CD1c-positive myeloid dendritic cell (primary cell): ENCODE data around the gene MCC.

Experiments used
- DNase-seq: peaks from one replicate; pipeline ENCODE4 v3.0.0-alpha.2; 2016; ENCODE audit errors: extremely low spot score

MCC gene

DNA sequence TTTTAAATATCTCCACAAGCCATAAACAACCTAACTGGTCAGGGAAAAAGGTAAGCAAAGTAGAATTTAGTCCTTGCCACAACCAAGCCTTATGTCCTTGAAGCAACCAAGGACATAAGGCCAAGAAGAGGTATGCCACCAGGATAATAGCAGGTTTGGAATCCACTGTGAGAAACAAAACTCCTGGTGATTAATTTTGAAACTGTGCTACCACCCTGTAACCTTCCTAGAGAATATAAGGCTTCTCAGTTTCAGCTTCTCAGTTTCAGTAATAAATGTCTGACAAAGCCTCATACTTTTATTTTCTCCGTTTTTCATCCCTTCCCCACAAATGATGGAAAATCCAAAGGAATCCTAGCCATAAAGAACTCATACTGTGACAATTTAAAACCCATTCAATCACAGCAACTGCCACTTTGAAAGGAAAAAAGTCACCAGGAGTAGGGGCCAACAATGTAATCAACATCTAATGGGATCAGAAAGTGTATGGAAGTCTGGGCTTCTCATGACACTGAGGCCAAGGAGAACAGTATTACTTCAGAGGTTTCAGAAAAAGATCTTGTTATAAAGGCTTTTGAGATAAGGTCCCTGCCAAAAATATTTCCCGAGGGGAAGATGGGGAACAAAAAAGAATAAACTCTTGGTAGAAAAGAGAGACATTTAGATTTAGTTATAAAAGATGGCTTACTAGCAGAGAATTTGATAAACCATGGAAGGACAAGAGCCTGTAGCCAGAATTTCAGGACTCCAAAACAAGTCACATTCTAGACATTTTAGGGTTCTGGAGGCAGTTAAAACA is 242.6 kb downstream of the MCC start:
- no peak for DNase-seq

DNA sequence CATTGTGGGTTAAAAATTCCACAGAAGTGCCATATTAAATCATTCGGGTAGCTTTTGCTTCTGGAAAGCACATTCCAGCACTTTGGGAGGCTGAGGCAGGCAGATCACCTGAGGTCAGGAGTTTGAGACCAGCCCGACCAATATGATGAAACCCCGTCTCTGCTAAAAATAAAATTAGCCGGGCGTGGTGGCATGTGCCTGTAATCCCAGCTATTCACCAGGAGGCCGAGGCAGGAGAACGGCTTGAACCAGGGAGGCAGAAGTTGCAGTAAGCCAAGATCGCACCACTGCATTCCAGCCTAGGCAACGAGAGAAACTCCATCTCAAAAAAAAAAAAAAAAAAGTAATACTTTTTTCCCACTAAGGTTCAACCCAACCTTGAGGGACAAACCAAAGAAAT is 243.3 kb downstream of the MCC start:
- no peak for DNase-seq

DNA sequence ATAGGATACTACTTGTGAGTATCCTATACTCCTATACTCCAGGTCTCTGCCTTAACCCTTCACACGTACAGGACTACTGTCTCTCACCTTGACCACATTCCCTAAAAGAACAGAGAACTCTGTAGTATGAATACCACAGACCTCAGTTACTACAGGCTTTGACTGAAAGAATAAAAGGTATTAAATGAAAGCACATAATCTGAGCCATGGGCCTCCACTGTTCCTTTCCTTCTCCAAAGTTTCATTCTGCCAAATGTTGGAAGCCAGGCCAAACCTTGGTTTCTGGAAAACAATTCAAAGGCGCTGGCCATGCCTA is 244.9 kb downstream of the MCC start:
- no peak for DNase-seq

DNA sequence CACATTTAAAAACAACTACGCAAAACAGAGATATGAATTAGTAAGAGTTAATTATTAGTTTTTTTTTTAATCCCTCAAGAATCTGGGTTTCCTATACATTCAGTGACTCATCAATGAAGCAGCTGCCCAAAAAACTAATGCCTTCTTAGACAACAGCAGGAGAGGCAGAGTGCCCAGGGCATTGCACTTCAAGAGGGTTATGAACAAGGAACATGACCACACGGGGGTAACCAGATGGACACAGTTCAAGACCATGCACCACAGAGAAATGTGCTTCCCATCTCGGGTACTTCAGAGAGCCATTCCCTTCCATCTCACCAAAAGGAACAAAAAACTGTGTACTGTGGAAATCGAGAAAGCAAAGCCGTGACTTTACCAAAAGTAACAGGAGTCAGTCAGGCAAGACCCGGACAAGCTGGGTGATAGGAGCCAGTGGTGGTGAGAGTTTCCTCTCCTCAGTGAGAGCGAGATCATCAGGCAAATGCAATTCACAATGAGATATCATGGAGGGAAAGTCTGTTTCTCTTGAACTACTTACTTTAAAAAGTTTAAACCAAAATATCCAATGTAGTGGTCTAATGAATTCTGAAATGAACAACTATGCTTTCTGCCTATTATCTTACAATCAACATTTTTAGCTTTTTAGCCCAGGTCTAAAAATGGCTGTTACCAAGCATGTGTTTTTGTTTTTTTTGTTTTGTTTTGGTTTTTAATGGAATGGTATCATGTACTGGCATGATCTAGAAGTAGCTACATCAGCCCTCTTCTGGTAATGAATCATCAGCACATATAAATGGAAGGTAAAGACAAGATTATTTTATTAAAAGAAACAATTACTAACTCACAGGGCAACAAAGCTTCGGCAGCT is 245.5 kb downstream of the MCC start:
- no peak for DNase-seq

DNA sequence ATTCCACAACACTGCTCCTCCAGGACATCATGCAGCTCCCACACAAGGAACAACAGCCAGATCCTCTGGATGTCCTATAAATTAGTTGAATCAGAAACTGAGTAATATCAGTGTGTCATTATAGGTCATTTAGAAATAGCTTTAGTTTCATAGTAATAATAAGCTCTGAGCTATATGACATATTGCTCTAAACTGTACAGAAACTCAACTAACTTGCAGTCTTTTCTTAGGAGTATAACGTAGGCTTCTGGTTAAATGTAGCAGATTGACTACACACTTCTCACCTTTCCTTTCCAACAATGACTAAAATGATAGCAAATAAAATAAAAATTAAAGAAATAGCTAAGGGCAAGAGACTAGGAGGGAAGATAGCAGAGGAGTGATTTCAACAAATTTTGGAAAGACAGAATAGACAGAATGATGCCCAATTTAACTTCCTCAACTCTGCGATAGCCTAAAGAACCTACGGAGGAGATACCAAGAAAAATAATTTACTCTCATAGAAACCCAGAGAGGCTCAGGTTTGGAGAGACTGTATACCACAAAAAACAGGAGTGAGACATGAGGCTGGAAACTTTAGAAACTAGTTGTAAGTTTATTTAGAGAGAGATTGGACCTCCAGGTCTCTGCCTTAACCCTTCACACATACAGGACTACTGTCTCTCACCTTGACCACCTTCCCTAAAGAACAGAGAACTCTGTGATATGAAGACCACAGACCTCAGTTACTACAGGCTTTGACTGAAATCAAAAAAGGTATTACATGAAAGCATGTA is 247.1 kb downstream of the MCC start:
- DNase-seq, result no peak

DNA sequence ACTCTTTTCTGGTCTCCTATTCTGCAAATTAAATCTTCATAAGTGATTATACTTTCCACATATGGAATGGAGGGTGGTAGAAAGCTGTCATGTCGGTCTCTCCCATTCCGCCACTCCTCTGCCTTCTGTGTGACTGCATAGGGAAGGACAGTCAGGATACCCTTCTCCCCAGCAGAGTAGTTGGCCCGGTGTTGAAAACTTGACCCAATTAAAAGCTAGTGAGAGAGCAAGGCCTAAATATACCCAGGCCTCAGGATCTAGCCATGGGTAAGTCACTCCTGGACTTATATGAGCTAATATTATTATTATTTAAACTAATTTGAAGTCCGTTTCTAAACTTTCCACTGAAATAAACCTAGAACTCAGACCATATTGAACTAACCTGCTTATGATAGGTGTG is 248.2 kb downstream of the MCC start:
- DNase-seq, result no peak

DNA sequence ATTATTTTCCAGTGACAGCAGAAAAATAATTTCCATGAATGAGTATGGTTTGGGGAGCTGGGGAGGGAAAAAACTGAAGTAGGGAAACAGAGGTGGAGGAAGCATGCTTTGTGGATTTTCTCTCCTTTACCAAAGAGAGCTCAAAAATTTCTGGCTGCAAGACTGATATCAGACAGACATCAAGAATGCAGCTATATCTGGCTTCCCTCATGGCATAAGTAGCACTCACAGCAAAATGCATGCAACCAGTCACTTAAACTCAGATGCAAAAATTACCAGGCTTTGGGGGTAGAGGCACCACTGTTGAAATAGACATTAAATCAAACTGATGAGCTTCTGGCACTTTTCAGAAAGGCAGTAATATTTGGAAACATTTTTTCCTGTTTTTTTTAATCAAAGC is 250.4 kb downstream of the MCC start:
- no peak for DNase-seq

DNA sequence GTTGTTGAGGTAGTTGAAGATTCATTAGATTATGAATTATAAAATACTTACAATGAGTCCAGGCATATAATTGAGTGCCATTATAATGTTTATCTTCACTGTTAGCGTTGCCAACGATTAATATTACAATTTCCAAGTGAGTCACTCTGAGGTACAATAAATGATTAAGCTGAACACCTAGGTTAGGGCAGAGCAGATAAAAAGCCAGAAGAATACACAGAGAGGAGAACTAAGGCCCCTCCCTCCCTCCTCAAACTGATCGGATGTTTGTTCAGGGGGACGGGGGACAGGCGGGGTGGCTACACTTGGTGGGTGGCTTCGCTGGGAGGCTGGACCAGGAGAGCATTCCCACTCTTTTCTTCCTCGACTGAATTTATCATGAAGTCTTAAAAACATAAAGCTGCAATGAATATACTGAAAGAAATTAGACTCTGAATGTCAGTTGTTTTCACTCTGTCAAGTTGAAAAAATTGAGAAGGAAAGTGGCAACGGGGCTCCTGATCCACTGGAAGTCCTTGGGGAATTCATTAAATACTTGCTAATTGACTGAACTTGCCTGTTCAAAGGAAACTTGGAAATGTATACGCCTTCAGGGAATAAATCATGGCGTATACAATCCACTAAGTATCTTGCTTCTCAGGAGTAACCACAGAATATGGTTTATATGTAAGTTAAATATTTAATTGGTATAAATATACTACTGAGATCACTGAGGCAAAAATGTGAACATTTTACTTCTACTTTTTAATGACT is 251.5 kb downstream of the MCC start:
- no peak for DNase-seq

DNA sequence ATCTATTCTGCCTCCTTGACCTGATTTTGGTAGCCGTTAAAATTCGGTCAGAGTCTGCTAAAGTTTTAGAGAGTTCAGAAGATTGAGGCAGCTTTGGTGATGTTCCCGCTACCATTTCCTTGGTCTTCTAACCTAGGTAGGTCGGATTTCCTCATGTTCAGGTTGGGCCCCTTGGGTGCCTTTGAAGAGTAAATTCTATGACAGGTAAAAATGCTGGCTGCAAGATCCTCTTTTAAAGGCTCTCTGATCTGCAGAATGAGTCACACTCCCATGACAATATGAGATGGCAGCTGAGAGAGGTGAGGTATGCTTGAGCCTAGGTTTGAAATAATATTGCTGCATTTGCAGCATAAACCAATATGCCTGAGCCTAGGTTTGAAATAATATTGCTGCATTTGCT is 252.4 kb downstream of the MCC start:
- DNase-seq, result no peak

DNA sequence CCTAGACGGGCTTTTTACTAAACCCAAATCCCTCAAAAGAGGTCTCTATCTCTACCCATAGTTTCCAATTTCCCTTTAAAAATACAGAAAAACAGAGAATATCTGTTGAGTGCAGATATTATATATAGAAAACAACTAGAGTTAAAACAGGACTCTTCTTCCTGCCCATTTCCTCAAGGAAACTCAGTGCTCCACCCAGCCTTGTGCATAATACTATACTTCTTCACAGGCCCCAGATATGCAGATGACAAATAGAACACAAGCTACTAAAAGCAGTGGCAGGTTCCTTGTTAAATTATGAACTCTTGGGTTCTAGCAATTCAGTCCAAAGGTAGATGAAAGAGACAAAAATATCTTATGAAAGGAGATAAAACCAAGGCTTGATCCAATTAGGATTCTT is 253.7 kb downstream of the MCC start:
- DNase-seq, result no peak

DNA sequence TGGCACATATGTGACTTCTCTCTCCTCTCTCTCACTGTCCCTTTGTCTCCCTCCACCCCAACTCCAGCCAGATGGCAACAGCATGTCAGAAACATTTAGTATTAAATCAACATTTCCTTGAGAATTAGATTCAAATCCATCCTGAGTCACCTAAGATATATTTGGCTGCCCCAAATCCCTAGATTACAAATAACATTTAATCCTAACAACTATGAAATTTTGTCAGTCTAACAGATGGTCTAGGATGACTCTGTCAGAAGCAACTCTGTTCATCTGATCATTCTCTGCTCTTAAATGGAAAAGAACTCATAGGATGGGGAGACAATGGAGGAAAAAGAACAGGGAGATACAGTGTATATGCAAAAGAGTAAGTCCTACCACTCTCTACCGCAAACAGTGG is 254.6 kb downstream of the MCC start:
- no peak for DNase-seq

DNA sequence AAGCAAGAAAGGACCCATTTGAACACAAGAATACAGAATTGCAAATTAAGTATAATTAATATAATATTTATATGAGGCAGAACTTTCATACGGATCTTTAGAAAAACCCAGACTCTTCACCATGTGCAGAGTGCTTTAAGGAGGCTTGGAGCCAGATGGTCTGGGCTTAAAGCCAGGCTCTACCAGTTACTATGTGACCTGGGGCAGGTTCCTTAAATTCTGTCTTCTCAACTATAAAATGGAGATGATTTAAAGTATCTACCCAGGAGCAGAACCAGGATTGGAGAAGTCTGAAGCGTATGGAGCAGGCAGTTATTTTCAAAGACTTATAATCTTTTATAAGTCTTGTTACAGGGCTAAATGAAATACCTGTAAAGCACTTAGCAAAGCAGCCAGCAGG is 255.6 kb downstream of the MCC start:
- DNase-seq, result no peak

DNA sequence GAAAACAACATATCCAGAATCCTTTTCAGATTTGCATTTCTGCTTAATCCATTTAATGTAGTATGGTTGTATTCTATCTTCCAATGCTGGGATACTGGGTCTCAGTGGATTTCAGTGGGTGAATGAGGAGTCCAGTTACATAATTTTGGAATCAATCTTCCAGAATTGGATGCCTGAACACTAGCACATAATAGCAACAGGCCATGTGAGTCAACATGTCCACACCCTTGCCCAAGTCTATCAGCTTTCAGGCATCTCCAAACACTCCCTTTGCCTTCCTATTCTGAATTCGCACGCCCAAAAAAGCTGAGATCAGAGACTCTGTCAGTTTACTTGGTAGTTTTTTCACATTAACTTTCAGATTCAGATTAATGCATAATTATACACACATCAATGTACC is 256.0 kb downstream of the MCC start:
- DNase-seq, result no peak

DNA sequence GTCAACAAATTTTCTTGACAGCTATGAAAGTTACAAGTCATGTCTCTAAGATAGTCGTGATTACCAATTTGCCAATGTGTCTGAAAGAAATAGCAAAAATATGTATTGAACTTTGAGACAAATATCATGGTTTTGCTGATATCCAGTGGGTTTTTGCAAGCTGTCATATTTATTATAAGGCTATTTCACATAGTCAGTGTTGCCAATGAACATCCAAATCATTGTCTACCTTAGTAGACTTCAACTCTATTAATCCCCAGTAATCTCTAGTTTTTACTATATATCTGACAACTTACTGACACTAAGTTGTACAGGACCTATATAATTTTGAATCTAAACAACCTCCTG is 256.6 kb downstream of the MCC start:
- no peak for DNase-seq

DNA sequence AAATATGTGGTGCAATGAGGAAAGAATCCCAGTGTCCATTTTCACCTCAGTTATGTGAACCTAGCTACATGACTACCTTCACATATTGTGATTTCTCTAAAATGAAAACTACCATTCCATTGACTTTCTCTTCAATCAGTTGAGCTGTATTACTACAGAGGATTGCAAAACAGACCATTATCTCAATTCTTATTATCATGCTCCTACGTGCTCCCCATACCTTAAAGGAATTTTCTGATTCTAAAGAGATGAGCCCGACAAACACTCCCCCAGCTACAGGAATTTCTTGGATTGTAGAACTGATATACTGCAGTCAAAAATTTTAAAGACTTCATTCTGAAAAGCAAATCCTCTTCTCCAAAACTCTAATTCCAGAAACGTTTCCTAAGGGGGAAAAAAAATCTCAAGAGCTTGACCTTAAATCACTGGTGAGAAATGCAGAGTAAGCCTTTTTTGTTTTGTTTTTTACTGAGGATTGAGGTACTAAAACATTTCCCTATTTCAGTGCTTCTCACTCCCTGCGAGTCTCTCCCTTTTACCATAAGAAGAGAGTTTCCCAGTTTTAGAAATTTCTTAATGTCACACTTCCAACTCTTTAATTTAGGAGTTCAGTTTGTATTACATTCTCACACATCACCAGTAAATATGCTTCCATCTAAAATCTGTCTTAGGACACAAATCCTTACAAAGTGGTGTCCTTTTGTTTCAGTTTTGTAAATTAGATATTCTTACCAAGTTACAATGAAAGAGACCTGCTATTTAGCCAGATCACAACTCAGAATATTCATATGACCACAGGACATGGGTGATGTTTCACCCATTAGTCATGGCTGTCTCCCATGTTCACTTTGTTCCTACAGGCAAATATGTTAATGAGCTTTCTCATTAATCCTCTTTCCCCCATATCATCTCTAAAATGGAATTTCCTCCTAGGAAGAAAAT is 257.3 kb downstream of the MCC start:
- no peak for DNase-seq

DNA sequence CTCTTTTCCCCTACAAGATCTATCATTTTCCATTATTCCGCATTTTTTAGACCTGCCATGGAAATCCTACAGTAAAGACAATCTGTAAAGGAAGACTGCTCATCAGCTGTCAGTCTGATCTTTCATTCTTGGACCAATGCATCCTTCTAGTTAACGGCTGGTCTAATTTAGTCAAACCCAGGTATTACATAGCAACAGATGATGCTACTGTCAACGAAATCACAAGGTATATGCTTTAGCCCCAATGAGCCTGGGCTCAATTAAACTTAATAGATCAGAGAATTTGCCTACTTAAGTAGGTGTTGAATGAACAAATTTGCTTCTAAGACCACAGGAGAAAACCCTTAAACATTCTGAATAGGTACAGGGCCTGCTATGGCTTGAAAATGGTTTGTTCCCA is 260.5 kb downstream of the MCC start:
- no peak for DNase-seq

DNA sequence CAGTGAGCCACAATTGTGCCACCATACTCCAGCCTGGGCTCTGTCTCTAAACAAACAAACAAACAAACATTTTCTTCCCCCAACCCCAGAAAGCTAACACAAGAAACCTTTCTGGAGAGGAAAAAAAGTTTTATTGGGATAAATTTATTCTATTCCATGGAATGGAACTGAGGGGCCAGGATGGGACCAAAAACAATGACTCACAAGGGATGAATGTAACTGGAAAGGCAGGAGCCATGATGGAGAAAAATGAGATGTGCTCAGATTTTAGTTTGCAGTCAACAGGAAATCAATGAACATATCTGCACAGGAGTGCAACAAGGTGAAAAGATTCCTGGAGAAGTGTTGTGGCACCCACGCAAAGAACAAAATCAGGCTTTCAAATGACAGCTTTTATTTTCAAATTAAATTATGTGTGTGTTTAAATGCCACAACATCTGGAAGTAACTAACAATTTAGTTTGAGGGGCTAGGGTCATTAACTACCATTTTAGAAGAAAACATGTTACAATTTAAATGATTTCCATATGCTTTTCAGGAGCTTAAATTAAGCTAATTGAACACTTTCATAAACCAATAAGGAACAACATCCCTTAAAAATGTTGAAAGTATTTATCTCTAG is 262.0 kb downstream of the MCC start:
- no peak for DNase-seq

DNA sequence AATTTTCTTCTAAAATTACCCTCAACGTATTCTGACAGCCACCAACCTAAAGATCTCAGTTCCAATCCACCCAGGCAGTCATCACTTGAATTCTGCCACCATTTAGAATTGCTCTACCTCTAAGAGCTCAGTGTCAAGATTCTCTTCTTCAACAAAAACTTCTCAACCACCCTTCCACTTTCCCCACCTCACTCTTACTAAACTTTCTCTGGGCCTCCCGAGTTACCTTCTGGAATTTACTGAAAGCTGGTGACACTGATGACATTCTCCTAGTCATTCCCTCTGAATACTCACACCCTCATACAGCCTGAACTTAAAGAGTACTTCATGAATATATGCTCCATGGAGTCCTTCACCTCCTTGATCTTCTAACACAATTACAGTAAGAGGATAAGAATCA is 263.0 kb downstream of the MCC start:
- no peak for DNase-seq

DNA sequence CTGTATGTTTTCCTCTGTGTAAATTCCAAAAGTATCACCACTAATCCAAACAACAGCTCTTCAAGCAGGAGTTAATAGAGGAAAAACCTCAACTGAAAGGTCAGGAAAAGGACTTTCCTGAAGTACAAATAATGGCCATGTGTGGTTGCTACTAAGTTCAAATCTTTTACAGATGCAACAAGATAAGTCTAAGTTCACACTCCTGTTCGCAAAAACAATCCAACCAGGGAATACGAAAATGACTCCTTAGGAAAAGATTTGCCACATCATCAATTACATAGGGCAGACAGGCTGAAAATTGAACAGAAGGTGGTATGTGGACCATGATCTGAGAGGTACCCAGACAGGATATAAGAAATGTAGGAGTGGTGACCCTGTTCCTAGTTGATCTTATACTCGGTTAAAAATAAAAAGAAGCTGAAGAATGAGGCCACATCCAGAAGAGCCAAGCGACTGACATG is 263.6 kb downstream of the MCC start:
- DNase-seq, result no peak

DNA sequence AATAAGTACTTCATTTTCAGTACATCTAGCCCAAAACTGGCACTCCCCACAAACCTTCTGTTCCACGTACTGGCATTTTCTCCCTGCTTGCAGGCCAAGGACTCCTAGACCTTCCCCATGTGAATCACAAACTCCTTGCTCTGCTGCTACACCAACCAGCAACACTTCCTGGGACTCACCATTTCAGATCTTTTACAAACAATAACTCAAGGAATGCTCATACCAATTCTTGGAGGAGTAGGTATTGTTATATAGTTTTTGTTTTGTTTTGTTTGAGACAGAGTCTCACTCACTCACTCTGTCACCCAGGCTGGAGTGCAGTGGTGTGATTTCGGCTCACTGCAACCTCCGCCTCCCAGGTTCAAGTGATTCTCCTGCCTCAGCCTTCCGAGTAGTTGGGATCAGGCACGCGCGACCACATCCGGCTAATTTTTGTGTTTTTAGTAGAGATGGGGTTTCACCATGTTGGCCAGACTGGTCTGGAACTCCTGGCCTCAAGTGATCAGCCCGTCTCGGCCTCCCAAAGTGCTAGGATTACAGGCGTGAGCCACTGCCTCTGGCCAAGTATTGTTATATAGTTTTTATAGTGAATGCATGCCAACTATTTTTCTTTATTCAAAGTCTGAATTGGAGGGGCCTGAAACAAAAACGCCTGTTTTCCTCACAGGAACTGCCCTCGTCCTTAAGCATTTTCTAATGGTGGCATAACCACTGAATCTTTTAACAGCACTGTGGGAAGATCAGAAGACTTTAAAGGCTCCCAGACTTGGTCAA is 264.2 kb downstream of the MCC start:
- DNase-seq, result no peak
